Measurements from ENCODE around the gene ANGPTL2.

The ANGPTL2 gene

GRCh38 chr9:127039492-127039891 lies 82.9 kb downstream of the ANGPTL2 start:
- H3K23ac ChIP-seq (ENCODE audit: low read length), result no peak overlapping the region
- H2AK5ac ChIP-seq (ENCODE audit: low read length), result no peak overlapping the region
- no peak overlapping the region for H2BK120ac ChIP-seq (ENCODE audit: insufficient read depth, low read length, poor library complexity)
- H3K36me3 ChIP-seq (ENCODE audit: control insufficient read depth in 1 of 2, insufficient read depth in 2 of 2, low read length in 2 of 2), result no peaks in the 10 kb centered on the region
- H3K14ac ChIP-seq (ENCODE audit: low read length), result no peak overlapping the region
- no peak for DNase-seq
- 100% methylated on average over 2 of the region's 2 CpGs for whole genome bisulfite sequencing (ENCODE audit: extremely low coverage, insufficient coverage, insufficient read length)
- no peak overlapping the region for H4K91ac ChIP-seq (ENCODE audit: low read depth, low read length)
- H2BK5ac ChIP-seq (ENCODE audit: low read depth, low read length, poor library complexity), result no peak overlapping the region
- no peak overlapping the region for H2BK12ac ChIP-seq (ENCODE audit: low read length)
- H3K4me1 ChIP-seq (ENCODE audit: control insufficient read depth in 1 of 2, insufficient read depth in 2 of 2, low read length in 2 of 2), result no peaks in the 10 kb centered on the region
- H3K79me2 ChIP-seq (ENCODE audit: control insufficient read depth, insufficient read depth, low read length, poor library complexity), result no peaks in the 10 kb centered on the region
- no peak overlapping the region for H2AFZ ChIP-seq (ENCODE audit: insufficient read depth, low read length, poor library complexity)
- no peak overlapping the region for H3K18ac ChIP-seq (ENCODE audit: low read length)
- H3K27me3 ChIP-seq (ENCODE audit: insufficient read depth, low read length), result no peaks in the 10 kb centered on the region
- no peak overlapping the region for H3K9ac ChIP-seq (ENCODE audit: low read length)
- H4K8ac ChIP-seq (ENCODE audit: low read depth, low read length), result no peak overlapping the region
- H3K27ac ChIP-seq (ENCODE audit: low read depth, low read length), result no peak overlapping the region
- H3K4me3 ChIP-seq (ENCODE audit: low read depth, low read length), result no peak overlapping the region
- no peaks in the 10 kb centered on the region for H3K9me3 ChIP-seq (ENCODE audit: insufficient read depth, low read depth, low read length)
- no peak overlapping the region for H3K4me2 ChIP-seq (ENCODE audit: low read length)
- no peaks in the 10 kb centered on the region for H3K79me1 ChIP-seq (ENCODE audit: low read length)
- no peak overlapping the region for H3K4ac ChIP-seq (ENCODE audit: low read depth, low read length)
- no peak overlapping the region for H4K12ac ChIP-seq (ENCODE audit: low read depth, low read length)

DNA sequence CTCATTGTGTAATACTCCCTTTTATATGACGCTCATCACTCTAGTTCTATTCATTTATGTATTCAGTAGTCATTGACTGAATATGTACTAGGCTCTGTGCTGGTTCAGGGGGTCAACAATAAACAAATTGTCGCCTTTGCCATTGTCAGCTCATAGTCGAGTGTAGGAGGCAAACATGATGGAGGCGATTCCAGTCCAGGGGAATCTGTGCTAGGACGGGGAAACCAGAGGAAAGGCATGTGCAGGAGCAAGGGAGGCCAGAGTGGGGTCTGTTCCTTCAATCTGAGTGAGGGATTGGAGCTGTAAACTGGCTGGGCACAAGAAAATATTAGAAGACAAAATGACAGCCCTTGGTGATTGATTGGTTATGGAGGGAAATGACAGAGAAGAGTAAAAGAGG lies 83.9 kb downstream of the ANGPTL2 start:
- WGBS (ENCODE audit: extremely low coverage, insufficient coverage, insufficient read length), result no CpG with 5 or more reads among the region's 5 CpGs
- Histone ChIP-seq H2AK5ac (ENCODE audit: low read length) (no peak overlapping the region), H2BK12ac (ENCODE audit: low read length) (no peak overlapping the region), H3K23ac (ENCODE audit: low read length) (no peak overlapping the region), H3K4ac (ENCODE audit: low read depth, low read length) (no peak overlapping the region), H2BK120ac (ENCODE audit: insufficient read depth, low read length, poor library complexity) (no peak overlapping the region), H3K79me1 (ENCODE audit: low read length) (no peaks in the 10 kb centered on the region), H4K91ac (ENCODE audit: low read depth, low read length) (no peak overlapping the region), H3K36me3 (ENCODE audit: control insufficient read depth in 1 of 2, insufficient read depth in 2 of 2, low read length in 2 of 2) (no peaks in the 10 kb centered on the region), H3K4me3 (ENCODE audit: low read depth, low read length) (no peak overlapping the region), H2BK5ac (ENCODE audit: low read depth, low read length, poor library complexity) (no peak overlapping the region), H2AFZ (ENCODE audit: insufficient read depth, low read length, poor library complexity) (no peak overlapping the region), H3K79me2 (ENCODE audit: control insufficient read depth, insufficient read depth, low read length, poor library complexity) (no peaks in the 10 kb centered on the region), H3K27ac (ENCODE audit: low read depth, low read length) (no peak overlapping the region), H4K12ac (ENCODE audit: low read depth, low read length) (no peak overlapping the region), H3K14ac (ENCODE audit: low read length) (no peak overlapping the region), H3K9me3 (ENCODE audit: insufficient read depth, low read depth, low read length) (no peaks in the 10 kb centered on the region), H3K4me1 (ENCODE audit: control insufficient read depth in 1 of 2, insufficient read depth in 2 of 2, low read length in 2 of 2) (no peaks in the 10 kb centered on the region), H3K18ac (ENCODE audit: low read length) (no peak overlapping the region), H3K4me2 (ENCODE audit: low read length) (no peak overlapping the region), H4K8ac (ENCODE audit: low read depth, low read length) (no peak overlapping the region), H3K27me3 (ENCODE audit: insufficient read depth, low read length) (no peaks in the 10 kb centered on the region), H3K9ac (ENCODE audit: low read length) (no peak overlapping the region)
- no peak for DNase-seq

Measured in trophoblast cell (in vitro differentiated cells and primary cell).